ENCODE data around the gene MAX.

The MAX gene

DNA sequence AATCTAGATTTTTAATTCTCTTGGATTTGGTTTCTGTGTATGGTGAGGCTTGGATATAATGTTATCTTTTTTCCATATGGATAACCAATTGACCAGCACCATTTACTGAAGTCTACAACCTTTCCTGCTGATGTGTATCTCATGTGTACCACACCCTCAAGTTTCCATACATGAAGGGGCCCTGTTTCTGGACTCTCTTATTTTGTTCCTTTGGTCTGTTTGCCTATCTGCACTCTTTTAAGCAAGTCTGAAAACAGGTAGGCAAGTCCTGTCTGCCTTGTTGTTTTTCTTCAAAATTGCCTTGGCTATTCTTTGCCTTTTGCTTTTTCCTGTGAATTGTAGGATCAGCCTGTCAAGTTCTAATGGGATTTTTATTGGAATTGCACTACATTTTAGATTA, 44.6 kb downstream of the MAX start:
- H3K27ac ChIP-seq (ENCODE audit: low read depth, low read length), result no peak overlapping the region
- no peaks in the 10 kb centered on the region for H3K27me3 ChIP-seq (ENCODE audit: control insufficient read depth, insufficient read depth, low read length)
- no peak overlapping the region for H3K9ac ChIP-seq (ENCODE audit: low read length)
- no peaks in the 10 kb centered on the region for H3K4me1 ChIP-seq (ENCODE audit: control insufficient read depth, insufficient read depth, low read length)
- no peak overlapping the region for H3K4me3 ChIP-seq (ENCODE audit: low read length)
- H3K36me3 ChIP-seq (ENCODE audit: control insufficient read depth, insufficient read depth, low read length), result peaks cover 16% of the 10 kb centered on the region

DNA sequence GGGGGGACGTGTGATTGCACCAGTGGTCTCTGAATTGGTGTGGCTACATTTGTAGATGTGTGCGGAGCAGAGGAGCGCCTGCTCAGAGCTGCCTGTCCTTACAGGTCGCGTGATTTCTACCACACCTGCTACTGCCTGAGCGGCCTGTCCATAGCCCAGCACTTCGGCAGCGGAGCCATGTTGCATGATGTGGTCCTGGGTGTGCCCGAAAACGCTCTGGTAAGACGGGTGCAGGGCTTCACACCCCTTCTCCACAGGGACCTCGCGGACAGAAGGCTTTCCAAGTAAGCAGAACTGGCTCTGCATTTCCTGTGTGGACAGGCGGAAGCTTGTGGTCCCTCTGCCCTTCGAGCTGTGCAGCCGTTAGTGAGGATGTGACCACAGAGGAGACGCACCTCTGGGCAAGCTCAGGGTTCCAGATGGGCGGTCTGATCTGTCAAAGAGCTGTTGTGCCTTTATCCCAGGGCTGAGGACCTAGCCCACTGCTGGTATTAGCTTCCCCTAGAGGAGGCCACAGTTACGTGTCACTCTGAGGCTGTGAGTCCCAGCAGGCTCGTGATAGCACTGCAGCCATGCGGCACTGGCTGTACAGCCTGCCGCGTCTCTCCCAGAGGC, 47.7 kb downstream of the MAX start:
- peaks cover 3% of the 10 kb centered on the region for H3K36me3 ChIP-seq (ENCODE audit: control insufficient read depth, insufficient read depth, low read length)
- H3K27me3 ChIP-seq (ENCODE audit: control insufficient read depth, insufficient read depth, low read length), result no peaks in the 10 kb centered on the region
- no peak overlapping the region for H3K27ac ChIP-seq (ENCODE audit: low read depth, low read length)
- no peak overlapping the region for H3K9ac ChIP-seq (ENCODE audit: low read length)
- no peak overlapping the region for H3K4me3 ChIP-seq (ENCODE audit: low read length)
- no peaks in the 10 kb centered on the region for H3K4me1 ChIP-seq (ENCODE audit: control insufficient read depth, insufficient read depth, low read length)

DNA sequence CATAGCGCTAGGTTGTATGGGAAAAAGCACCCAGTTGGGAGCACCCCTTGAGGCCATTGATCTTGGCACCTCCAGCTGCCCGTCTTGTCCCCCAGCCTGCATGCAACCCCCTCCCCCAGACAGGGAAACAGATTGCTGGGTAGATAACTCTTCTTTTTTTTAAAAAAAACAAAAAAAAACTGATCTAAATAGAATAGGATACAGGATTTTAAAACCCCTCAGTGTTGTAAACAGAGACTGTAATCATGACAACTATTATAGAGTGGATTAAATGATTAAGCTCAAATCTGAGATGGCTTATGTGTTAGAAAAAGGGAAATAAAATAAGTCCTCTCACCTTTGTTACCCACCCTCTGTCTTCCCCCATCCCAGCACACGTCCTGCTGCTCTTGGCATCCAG, 48.9 kb downstream of the MAX start:
- Histone ChIP-seq H3K4me1 (ENCODE audit: control insufficient read depth, insufficient read depth, low read length) (no peaks in the 10 kb centered on the region), H3K36me3 (ENCODE audit: control insufficient read depth, insufficient read depth, low read length) (peaks cover 3% of the 10 kb centered on the region), H3K9ac (ENCODE audit: low read length) (no peak overlapping the region), H3K27me3 (ENCODE audit: control insufficient read depth, insufficient read depth, low read length) (no peaks in the 10 kb centered on the region), H3K27ac (ENCODE audit: low read depth, low read length) (no peak overlapping the region), H3K4me3 (ENCODE audit: low read length) (no peak overlapping the region)

DNA sequence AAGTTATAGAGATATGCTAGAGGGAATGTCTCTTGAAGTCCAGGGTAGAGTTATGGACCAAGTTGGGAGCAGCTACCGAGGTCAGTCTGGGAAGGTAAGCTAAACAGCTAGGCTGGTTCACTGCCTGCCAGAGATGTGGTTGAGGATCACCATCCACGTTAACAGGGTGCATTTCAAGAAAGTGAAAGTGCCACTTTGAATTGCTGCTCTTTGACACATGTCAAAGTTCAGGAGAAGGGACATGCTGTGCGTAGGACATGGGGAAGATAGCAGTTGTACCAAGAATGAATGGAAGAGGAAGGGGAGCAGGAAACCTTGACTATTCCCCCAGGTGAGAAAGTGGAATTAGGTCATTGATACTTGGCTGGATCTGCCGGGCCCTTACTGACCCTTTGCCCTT, 49.5 kb downstream of the MAX start:
- H3K36me3 ChIP-seq (ENCODE audit: control insufficient read depth, insufficient read depth, low read length), result peaks cover 3% of the 10 kb centered on the region
- H3K4me3 ChIP-seq (ENCODE audit: low read length), result no peak overlapping the region
- H3K4me1 ChIP-seq (ENCODE audit: control insufficient read depth, insufficient read depth, low read length), result no peaks in the 10 kb centered on the region
- H3K27me3 ChIP-seq (ENCODE audit: control insufficient read depth, insufficient read depth, low read length), result no peaks in the 10 kb centered on the region
- no peak overlapping the region for H3K9ac ChIP-seq (ENCODE audit: low read length)
- no peak overlapping the region for H3K27ac ChIP-seq (ENCODE audit: low read depth, low read length)

DNA sequence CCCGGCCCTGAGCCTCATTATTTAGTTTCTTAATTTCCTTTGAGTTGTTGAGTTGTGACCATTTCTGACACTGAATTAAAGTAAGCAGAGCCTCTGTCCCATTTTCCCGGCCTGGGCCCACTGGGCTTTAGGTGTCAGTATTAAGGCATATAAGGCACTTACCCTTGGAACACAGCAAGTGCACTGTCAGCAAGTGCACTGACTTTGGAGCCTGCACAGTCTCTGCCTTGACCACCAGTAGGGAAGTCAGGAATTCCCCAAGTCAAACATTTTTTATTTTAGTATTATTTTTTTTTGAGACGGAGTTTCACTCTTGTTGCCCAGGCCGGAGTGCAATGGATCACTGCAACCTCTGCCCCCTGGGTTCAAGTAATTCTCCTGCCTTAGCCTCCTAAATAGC, 56.6 kb downstream of the MAX start:
- Histone ChIP-seq H3K4me1 (ENCODE audit: control insufficient read depth, insufficient read depth, low read length) (no peaks in the 10 kb centered on the region), H3K27me3 (ENCODE audit: control insufficient read depth, insufficient read depth, low read length) (no peaks in the 10 kb centered on the region), H3K4me3 (ENCODE audit: low read length) (no peak overlapping the region), H3K9ac (ENCODE audit: low read length) (no peak overlapping the region), H3K27ac (ENCODE audit: low read depth, low read length) (no peak overlapping the region), H3K36me3 (ENCODE audit: control insufficient read depth, insufficient read depth, low read length) (peaks cover 9% of the 10 kb centered on the region)

DNA sequence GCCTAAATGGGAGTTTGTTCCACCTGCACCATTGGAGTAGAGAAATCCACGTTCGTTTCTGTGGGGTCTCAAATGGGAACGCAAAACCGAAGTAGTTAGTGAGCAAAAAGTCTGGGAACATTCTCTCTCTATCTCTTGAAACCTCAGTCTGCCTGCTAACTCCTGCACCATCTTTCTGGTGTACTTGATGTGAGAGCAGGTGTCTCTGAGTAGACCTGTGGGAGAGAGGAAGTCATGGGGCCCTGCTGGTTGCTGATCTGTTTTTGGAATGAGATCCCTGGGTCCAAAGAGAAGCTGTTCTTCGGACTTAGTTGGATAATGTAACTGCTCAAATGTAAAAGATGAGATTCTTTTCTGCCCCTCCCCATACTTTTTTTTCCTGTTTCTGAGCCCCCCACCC, 57.3 kb downstream of the MAX start:
- H3K36me3 ChIP-seq (ENCODE audit: control insufficient read depth, insufficient read depth, low read length), result peaks cover 9% of the 10 kb centered on the region
- no peak overlapping the region for H3K27ac ChIP-seq (ENCODE audit: low read depth, low read length)
- H3K4me1 ChIP-seq (ENCODE audit: control insufficient read depth, insufficient read depth, low read length), result no peaks in the 10 kb centered on the region
- no peak overlapping the region for H3K9ac ChIP-seq (ENCODE audit: low read length)
- no peaks in the 10 kb centered on the region for H3K27me3 ChIP-seq (ENCODE audit: control insufficient read depth, insufficient read depth, low read length)
- H3K4me3 ChIP-seq (ENCODE audit: low read length), result no peak overlapping the region

DNA sequence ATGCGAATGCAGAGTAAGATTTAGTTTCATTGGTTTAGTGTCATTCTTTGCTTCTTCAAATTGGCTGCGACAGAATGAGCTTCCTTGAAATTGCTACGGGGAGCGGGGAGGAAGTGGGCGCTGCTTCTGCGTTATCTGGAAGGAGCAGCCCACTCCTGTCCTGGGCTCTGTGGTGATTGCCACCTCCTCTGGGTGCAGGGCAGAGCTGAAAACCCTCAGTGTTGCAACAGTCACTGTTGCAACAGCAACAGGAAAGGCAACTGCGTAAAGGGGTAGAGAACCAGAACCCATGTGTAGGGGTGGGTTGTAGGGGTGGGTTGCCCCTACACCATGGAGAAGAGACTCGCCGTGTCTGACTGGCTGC, 57.7 kb downstream of the MAX start:
- H3K27ac ChIP-seq (ENCODE audit: low read depth, low read length), result no peak overlapping the region
- no peaks in the 10 kb centered on the region for H3K4me1 ChIP-seq (ENCODE audit: control insufficient read depth, insufficient read depth, low read length)
- no peaks in the 10 kb centered on the region for H3K27me3 ChIP-seq (ENCODE audit: control insufficient read depth, insufficient read depth, low read length)
- no peak overlapping the region for H3K9ac ChIP-seq (ENCODE audit: low read length)
- no peak overlapping the region for H3K4me3 ChIP-seq (ENCODE audit: low read length)
- H3K36me3 ChIP-seq (ENCODE audit: control insufficient read depth, insufficient read depth, low read length), result peaks cover 9% of the 10 kb centered on the region

DNA sequence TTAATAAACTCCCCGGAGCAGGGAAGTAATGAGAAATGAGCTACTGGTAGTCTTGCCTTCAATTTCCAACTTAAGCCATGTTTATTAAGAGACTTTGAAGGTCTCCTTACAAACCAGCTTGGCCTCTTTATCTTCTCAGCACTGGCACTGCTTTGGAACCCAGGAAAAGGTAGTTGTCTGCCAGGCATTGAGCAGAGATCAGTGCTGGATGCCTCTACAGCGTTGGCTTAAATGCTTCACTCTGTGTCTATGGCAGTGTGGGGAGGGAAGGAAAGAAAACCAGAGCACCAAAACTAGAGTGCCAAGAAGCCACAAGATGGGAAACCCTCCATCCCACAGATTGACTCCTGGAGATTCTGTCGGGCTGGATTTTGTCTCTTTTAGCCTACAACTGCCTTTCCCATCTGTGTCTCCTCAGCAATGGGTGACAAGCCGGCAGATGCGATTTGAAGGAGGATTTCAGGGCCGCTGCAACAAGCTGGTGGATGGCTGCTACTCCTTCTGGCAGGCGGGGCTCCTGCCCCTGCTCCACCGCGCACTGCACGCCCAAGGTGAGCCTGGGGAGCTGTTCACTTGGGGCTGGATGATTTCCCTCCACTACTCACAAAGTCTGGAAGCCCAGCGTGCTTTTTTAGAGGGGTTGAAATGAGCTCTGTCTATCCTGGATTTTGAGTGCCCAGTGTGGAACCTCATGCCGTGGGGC, 58.3 kb downstream of the MAX start:
- H3K36me3 ChIP-seq (ENCODE audit: control insufficient read depth, insufficient read depth, low read length), result peaks cover 9% of the 10 kb centered on the region
- H3K27me3 ChIP-seq (ENCODE audit: control insufficient read depth, insufficient read depth, low read length), result no peaks in the 10 kb centered on the region
- H3K4me1 ChIP-seq (ENCODE audit: control insufficient read depth, insufficient read depth, low read length), result no peaks in the 10 kb centered on the region
- no peak overlapping the region for H3K9ac ChIP-seq (ENCODE audit: low read length)
- no peak overlapping the region for H3K4me3 ChIP-seq (ENCODE audit: low read length)
- H3K27ac ChIP-seq (ENCODE audit: low read depth, low read length), result no peak overlapping the region

DNA sequence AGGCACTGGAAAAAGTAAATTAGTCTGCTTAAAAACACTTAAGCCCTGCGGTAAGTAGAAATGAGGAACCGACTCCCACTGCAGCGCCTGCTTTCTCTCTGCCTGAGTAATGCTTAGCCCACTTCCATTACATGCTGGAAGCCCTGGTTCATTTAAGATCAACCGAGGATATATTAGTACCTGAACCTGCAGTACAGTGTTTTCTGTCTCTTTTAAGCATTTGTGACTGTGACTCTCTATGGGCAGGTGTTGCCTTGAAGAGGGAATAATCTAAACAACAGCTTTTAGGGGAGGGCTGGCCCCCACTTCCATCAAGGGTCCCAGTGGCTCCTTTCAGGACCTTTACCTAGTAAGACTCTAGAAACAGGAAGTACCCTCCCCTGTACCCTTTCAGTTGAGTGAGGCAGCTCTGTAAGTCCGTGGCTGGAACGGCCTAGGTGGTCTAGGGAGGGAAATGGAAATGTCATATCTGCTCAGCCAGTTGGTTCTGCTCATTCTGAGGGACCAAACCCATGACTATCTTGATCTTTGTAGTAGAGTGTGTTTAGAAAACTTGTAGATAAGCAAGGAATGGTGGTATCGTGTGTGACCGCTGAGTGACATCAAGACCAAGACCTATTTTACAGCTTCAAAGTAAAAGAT, 59.5 kb downstream of the MAX start:
- Histone ChIP-seq H3K36me3 (ENCODE audit: control insufficient read depth, insufficient read depth, low read length) (peaks cover 9% of the 10 kb centered on the region), H3K4me1 (ENCODE audit: control insufficient read depth, insufficient read depth, low read length) (no peaks in the 10 kb centered on the region), H3K27ac (ENCODE audit: low read depth, low read length) (no peak overlapping the region), H3K27me3 (ENCODE audit: control insufficient read depth, insufficient read depth, low read length) (no peaks in the 10 kb centered on the region), H3K9ac (ENCODE audit: low read length) (no peak overlapping the region), H3K4me3 (ENCODE audit: low read length) (no peak overlapping the region)

DNA sequence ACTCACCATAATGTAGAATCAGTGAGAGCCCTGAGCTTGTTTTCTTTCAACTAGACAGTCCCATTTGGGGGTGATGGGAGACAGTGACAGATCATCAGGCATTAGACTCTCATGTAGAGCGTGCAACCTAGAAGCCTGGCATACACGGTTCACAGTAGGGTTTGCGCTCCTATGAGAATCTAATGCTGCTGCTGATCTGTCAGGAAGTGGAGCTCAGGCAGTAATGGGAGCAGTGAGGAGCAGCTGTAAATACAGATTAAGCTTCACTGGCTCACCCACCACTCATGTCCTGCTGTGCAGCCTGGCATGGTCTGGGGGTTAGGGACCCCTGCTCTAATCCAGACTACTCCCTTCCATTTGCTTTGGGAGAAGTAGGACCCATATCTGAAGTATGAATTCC, 60.0 kb downstream of the MAX start:
- Histone ChIP-seq H3K27ac (ENCODE audit: low read depth, low read length) (no peak overlapping the region), H3K36me3 (ENCODE audit: control insufficient read depth, insufficient read depth, low read length) (peaks cover 9% of the 10 kb centered on the region)

DNA sequence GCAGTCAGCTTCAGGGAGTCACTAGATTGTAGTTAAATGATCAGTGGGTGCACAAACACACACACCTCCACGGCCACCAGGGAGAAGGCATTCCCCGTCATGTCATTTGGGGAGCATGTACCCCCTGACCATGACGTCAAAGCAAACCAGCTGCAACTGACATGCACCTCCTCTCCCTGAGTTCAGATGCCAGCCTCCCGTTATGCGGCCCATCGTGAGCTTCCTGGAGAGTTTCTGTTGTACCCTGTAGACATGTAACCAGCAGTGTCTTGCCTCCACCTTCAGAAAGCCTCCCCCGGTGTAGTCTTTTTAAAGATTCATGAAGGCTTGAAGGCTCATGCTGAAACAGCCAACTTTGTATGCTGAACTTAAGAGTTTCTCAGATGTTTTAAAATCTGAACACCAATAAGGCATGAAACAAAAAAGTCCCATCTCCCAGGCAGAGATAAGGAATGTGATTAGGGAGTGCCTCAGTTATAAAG, 60.8 kb downstream of the MAX start:
- no peaks in the 10 kb centered on the region for H3K27me3 ChIP-seq (ENCODE audit: control insufficient read depth, insufficient read depth, low read length)
- H3K4me3 ChIP-seq (ENCODE audit: low read length), result no peak overlapping the region
- H3K9ac ChIP-seq (ENCODE audit: low read length), result no peak overlapping the region
- no peaks in the 10 kb centered on the region for H3K4me1 ChIP-seq (ENCODE audit: control insufficient read depth, insufficient read depth, low read length)
- H3K36me3 ChIP-seq (ENCODE audit: control insufficient read depth, insufficient read depth, low read length), result peaks cover 9% of the 10 kb centered on the region
- H3K27ac ChIP-seq (ENCODE audit: low read depth, low read length), result no peak overlapping the region

More for the DNA sequence above, 60.0 kb downstream of the MAX start:
- Histone ChIP-seq H3K27me3 (ENCODE audit: control insufficient read depth, insufficient read depth, low read length) (no peaks in the 10 kb centered on the region), H3K4me3 (ENCODE audit: low read length) (no peak overlapping the region), H3K9ac (ENCODE audit: low read length) (no peak overlapping the region), H3K4me1 (ENCODE audit: control insufficient read depth, insufficient read depth, low read length) (no peaks in the 10 kb centered on the region)

DNA sequence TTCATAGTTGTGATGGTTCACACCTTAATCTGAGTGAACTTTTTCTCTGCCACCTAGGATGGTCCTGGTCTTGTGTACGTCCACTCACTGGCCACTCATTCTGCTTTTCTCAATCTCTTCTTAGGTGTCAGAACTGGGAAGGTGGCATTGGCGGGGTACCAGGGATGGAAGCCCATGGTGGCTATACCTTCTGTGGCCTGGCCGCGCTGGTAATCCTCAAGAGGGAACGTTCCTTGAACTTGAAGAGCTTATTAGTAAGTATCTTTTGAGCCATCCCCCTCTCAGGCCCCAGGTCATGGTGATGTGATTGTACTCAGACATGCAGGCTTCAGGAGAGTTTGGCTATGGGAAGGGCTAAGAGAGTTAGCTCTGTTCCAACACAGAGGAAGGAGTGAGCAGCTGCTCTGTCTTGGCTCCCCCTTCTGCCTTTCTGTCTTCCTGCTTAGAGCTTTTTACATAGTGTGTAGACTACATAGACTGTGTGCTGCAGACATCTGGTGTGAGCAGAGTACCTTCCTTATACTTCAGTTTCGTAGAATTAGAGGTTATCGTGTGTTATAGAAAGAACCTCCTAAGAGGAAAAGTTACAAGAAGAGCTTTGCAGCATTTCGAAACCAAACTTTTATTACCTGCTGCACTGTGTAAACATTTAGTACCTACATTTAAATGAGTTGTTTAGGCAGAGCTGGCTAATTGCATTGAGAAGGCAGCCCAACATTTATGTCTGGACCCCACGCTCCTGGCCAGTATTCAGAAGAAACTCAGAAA, 61.5 kb downstream of the MAX start:
- Histone ChIP-seq H3K9ac (ENCODE audit: low read length) (no peak overlapping the region), H3K36me3 (ENCODE audit: control insufficient read depth, insufficient read depth, low read length) (peaks cover 9% of the 10 kb centered on the region), H3K27me3 (ENCODE audit: control insufficient read depth, insufficient read depth, low read length) (no peaks in the 10 kb centered on the region), H3K4me1 (ENCODE audit: control insufficient read depth, insufficient read depth, low read length) (no peaks in the 10 kb centered on the region), H3K4me3 (ENCODE audit: low read length) (no peak overlapping the region), H3K27ac (ENCODE audit: low read depth, low read length) (no peak overlapping the region)

Measured in rectal smooth muscle tissue (tissue), 1 donor.